ENCODE measurements around the gene ZFYVE28. TPM values are rescaled to one million over a fixed set of nuclear protein-coding genes. Genes with fewer than 3 reads are reported as not detected.
A peak's percentile ranks its signal among the peaks of the same experiment; 100 is the strongest.

ZFYVE28 gene
- total and polyA plus RNA-seq, 5 donors from 2014 or later = 8.5 to 86.4 (median 17.6) TPM

DNA sequence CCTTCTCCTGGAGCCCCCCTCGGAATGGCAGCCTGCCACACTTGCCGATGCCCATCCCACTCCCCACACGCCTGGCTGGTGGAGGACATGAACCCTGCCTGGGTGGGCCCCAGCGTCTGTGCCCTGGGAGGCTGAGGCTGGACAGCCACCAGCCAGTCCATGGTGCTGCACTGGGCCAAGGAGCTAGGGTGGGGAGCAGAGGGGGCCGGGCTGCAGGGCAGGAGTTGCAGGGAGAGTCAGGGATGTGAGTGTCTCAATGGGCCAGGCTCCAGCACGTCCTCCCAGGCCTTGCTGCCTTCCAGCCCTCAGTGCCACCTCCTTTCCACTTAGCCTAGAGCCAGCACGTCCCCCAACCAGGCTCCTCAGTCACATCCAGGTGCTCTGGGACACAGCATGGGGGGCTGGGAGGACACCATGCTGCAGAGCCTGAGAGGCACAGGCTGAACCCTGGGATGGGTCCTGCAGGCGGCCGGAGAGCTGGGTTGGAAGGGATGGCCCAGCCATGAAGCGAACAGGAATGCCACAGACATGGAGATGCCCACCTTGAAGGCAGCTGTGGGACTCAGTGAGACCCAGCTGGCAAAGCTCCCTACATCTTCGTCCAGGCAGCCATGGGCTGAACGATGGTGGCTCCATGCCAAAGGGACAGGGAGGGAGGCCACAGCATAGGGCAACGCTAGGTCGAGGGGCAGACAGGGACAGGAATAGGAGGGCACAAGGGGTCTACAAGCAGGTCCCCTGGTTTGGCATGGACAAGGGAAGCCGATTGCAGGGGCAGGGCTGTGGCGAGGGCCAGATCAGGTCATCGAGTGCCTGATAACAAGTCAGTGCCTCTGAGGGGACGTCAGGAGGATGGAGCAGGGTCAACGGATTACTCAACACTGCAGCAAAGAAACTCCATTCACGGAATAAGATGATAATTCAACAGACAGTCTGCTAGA lies 126.5 kb downstream of the ZFYVE28 start:
- no peaks in the 10 kb centered on the region for H3K27me3 ChIP-seq (ENCODE audit: control insufficient read depth, insufficient read depth, low read length)
- DNase-seq (no peak), ATAC-seq (ENCODE audit: low read depth in 2 of 2) (no peak)
- Mint-ChIP-seq H3K36me3 (no peaks in the 10 kb centered on the region), H3K27ac (peak overlapping the region; percentile 70 to 99 (median 82)), H3K4me1 (peaks cover 8 to 56% (median 20%) of the 10 kb centered on the region in 4 donors), H3K9me3 (peaks cover 0 to 2% (median 0%) of the 10 kb centered on the region in 7 donors), H3K27me3 (peaks cover 5% of the 10 kb centered on the region), H3K4me3 (no peak overlapping the region)
- H3K36me3 ChIP-seq (ENCODE audit: control insufficient read depth, insufficient read depth, low read length) = no peaks in the 10 kb centered on the region
- H3K4me1 ChIP-seq (ENCODE audit: control insufficient read depth, insufficient read depth, low read length, poor library complexity, severe bottlenecking) = peaks cover 30% of the 10 kb centered on the region
- no peak overlapping the region for H3K4me3 ChIP-seq (ENCODE audit: low read depth, low read length)
- H3K27ac ChIP-seq (ENCODE audit: insufficient read depth, low read length, poor library complexity, severe bottlenecking) = peak overlapping the region; percentile 81
- no peaks in the 10 kb centered on the region for H3K9me3 ChIP-seq (ENCODE audit: control insufficient read depth in 2 of 2, low read length in 2 of 2)

DNA sequence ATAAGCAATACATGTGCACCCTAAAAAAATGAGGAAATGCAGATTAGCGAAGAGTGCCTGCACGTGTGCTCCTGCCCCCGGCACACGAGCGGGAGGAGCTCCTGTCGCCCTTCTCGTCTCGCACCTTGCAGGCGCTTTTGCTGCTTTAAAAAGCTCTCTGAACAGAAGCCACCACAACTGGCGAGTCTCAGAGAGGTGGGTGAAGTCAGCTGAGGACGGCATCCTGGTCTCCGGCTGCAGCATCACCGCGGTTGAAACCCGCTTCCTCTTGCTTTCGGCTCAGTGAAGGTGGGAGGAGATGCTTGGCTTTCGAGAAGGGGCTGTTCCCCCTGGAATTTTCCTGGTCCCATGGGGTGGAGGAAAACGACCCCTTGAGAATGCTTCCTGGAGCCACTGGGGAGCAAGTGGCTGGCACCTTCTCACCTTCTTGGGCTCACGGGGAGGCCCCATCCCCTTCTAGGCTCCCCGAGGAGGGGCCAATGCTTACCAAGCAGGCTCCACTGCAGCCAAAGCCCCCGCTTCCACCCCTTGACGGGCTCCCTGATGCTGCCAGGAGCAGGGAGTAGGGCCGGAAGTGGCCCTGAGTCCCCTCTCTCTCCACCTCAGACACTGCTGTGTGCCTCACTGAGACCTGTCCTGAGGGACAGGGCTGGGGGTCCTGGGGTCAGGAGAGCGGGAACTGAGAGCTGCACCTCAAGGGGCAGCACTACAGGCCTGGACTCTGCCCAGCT lies 127.3 kb downstream of the ZFYVE28 start:
- DNase-seq = peak; percentile 39 to 87 (median 80)
- H3K27ac Mint-ChIP-seq = peak overlapping the region; percentile 93 to 99 (median 96)
- Histone ChIP-seq H3K27ac (ENCODE audit: insufficient read depth, low read length, poor library complexity, severe bottlenecking) (peak overlapping the region; percentile 81), H3K36me3 (ENCODE audit: control insufficient read depth, insufficient read depth, low read length) (no peaks in the 10 kb centered on the region), H3K4me1 (ENCODE audit: control insufficient read depth, insufficient read depth, low read length, poor library complexity, severe bottlenecking) (peaks cover 30% of the 10 kb centered on the region), H3K4me3 (ENCODE audit: low read depth, low read length) (peak overlapping the region; percentile 44), H3K9me3 (ENCODE audit: control insufficient read depth in 2 of 2, low read length in 2 of 2) (no peaks in the 10 kb centered on the region), H3K27me3 (ENCODE audit: control insufficient read depth, insufficient read depth, low read length) (no peaks in the 10 kb centered on the region)
- peak overlapping the region; percentile 74 to 90 (median 82) for H3K4me3 Mint-ChIP-seq
- peaks cover 8 to 52% (median 20%) of the 10 kb centered on the region in 4 donors for H3K4me1 Mint-ChIP-seq
- no peaks in the 10 kb centered on the region for H3K36me3 Mint-ChIP-seq
- ATAC-seq (ENCODE audit: low read depth in 2 of 2) = peak; percentile 86 to 95
- H3K27me3 Mint-ChIP-seq = peaks cover 5% of the 10 kb centered on the region
- H3K9me3 Mint-ChIP-seq = peaks cover 0 to 2% (median 0%) of the 10 kb centered on the region in 7 donors

DNA sequence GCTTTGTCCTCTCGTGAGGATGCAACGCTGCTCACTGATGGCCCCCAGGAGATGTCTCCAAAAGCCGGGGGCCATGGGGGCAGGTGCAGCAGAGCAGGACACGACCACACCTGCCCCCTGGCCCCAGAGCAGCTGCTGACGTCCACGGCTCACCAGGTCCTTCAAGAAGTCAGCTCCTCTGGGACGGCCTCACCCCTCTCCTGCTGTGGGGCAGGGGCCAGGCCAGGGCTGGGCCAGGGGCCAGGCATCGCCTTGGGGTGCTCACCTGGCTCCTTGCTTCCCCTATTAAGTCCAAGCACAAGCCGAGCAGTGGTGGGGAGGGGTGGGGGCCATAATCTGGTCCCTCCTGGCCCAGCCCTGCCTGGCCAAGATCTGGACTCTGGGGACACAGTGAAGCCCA lies 128.0 kb downstream of the ZFYVE28 start:
- peaks cover 5% of the 10 kb centered on the region for H3K27me3 Mint-ChIP-seq
- Histone ChIP-seq H3K9me3 (ENCODE audit: control insufficient read depth in 2 of 2, low read length in 2 of 2) (no peaks in the 10 kb centered on the region), H3K4me1 (ENCODE audit: control insufficient read depth, insufficient read depth, low read length, poor library complexity, severe bottlenecking) (peaks cover 33% of the 10 kb centered on the region), H3K27ac (ENCODE audit: insufficient read depth, low read length, poor library complexity, severe bottlenecking) (peak overlapping the region; percentile 81), H3K4me3 (ENCODE audit: low read depth, low read length) (peak overlapping the region; percentile 44), H3K27me3 (ENCODE audit: control insufficient read depth, insufficient read depth, low read length) (no peaks in the 10 kb centered on the region), H3K36me3 (ENCODE audit: control insufficient read depth, insufficient read depth, low read length) (no peaks in the 10 kb centered on the region)
- no peaks in the 10 kb centered on the region for H3K36me3 Mint-ChIP-seq
- peaks cover 5 to 51% (median 20%) of the 10 kb centered on the region in 4 donors for H3K4me1 Mint-ChIP-seq
- no peak for DNase-seq
- H3K9me3 Mint-ChIP-seq = peaks cover 0 to 2% (median 0%) of the 10 kb centered on the region in 7 donors
- peak overlapping the region; percentile 74 to 90 (median 82) for H3K4me3 Mint-ChIP-seq
- H3K27ac Mint-ChIP-seq = peak overlapping the region; percentile 93 to 99 (median 96)
- no peak for ATAC-seq (ENCODE audit: low read depth in 2 of 2)

DNA sequence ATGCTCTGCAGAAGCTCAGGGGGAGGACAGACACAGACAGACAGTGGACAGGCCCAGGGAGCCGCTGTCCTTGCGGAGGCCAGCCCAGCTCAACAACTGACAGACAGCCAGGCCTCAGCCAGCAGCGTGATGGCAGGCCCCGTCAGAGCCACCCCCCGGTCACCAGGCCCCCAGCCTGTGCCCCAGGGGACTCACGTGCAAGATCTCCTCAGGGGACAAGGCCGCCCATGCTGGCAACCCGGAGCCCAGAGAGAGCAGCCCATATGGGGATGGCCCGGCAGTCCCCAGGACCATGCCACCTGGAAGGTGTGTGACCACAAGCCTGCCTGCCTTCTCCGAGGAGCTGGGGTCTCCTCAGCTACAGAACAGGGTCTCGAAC lies 128.5 kb downstream of the ZFYVE28 start:
- Mint-ChIP-seq H3K4me3 (peak overlapping the region in 1 of 4 donors; percentile 64), H3K9me3 (peaks cover 0 to 2% (median 0%) of the 10 kb centered on the region in 7 donors), H3K27ac (peak overlapping the region; percentile 69 to 81 (median 74)), H3K4me1 (peaks cover 3 to 51% (median 21%) of the 10 kb centered on the region in 4 donors), H3K27me3 (peaks cover 8% of the 10 kb centered on the region), H3K36me3 (no peaks in the 10 kb centered on the region)
- Histone ChIP-seq H3K27me3 (ENCODE audit: control insufficient read depth, insufficient read depth, low read length) (no peaks in the 10 kb centered on the region), H3K36me3 (ENCODE audit: control insufficient read depth, insufficient read depth, low read length) (no peaks in the 10 kb centered on the region), H3K4me3 (ENCODE audit: low read depth, low read length) (no peak overlapping the region), H3K27ac (ENCODE audit: insufficient read depth, low read length, poor library complexity, severe bottlenecking) (peak overlapping the region; percentile 81), H3K4me1 (ENCODE audit: control insufficient read depth, insufficient read depth, low read length, poor library complexity, severe bottlenecking) (peaks cover 37% of the 10 kb centered on the region), H3K9me3 (ENCODE audit: control insufficient read depth in 2 of 2, low read length in 2 of 2) (no peaks in the 10 kb centered on the region)
- no peak for DNase-seq
- ATAC-seq (ENCODE audit: low read depth in 2 of 2) = no peak

DNA sequence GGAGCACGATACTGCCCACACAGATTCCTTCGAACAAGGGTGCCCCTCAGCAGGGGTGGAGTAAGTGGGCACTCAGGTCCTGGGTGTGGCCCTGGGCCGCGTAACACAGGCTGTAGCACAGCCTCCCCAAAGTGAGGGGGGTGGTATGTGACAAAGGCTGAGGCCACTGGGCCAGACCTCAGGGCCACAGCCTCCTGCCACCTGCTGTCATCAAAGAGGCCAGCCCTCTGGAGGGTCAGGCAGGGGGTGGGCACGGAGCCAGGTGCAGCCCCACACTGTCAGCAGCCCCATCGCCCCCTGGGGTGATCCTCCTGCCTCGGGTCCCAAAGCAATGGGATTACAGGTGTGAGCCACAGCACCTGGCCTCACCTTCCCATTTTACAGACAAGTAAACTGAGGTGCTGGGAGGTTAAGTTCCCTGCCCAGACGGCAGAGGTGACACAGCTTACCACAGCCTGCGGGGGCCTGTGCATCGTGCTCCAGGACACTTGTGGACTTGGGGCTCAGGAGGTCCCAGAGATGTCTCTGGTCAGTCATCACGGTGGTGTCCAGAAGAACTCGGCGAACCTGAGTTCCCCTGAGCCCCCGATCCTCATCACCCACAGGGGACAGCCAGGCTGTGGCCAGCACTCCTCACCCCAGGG lies 129.0 kb downstream of the ZFYVE28 start:
- Histone ChIP-seq H3K9me3 (ENCODE audit: control insufficient read depth in 2 of 2, low read length in 2 of 2) (no peaks in the 10 kb centered on the region), H3K36me3 (ENCODE audit: control insufficient read depth, insufficient read depth, low read length) (no peaks in the 10 kb centered on the region), H3K27ac (ENCODE audit: insufficient read depth, low read length, poor library complexity, severe bottlenecking) (peak overlapping the region; percentile 81), H3K4me1 (ENCODE audit: control insufficient read depth, insufficient read depth, low read length, poor library complexity, severe bottlenecking) (peaks cover 40% of the 10 kb centered on the region), H3K4me3 (ENCODE audit: low read depth, low read length) (no peak overlapping the region), H3K27me3 (ENCODE audit: control insufficient read depth, insufficient read depth, low read length) (no peaks in the 10 kb centered on the region)
- no peaks in the 10 kb centered on the region for H3K36me3 Mint-ChIP-seq
- peaks cover 0 to 2% (median 0%) of the 10 kb centered on the region in 7 donors for H3K9me3 Mint-ChIP-seq
- peaks cover 8% of the 10 kb centered on the region for H3K27me3 Mint-ChIP-seq
- ATAC-seq (ENCODE audit: low read depth in 2 of 2) (no peak), DNase-seq (no peak)
- peak overlapping the region; percentile 69 to 81 (median 74) for H3K27ac Mint-ChIP-seq
- peaks cover 3 to 53% (median 20%) of the 10 kb centered on the region in 4 donors for H3K4me1 Mint-ChIP-seq
- H3K4me3 Mint-ChIP-seq = peak overlapping the region in 1 of 4 donors; percentile 64

DNA sequence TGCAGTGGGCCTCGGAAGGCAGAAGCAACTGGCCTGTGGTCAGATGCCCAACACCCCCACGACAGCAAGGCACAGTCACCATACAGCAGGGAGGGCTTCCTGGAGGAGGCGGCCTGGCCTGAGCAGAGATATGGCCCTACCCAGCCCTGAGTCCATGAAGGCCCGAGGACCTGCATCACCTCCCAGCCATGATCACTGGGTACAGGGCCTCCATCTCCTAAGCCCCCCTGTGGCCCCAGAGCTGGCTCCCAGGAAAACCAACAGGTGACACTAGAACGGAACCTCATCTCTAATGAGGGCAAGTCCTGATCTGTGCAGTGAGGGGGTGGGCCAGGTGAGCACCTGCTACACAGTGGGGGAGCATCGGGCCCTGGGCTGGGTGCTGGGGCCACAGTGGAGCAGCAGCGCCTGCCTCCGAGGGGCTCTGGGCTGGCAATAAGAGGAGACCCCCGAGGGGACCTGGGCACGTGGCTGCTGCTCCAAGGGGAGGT lies 130.3 kb downstream of the ZFYVE28 start:
- H3K27me3 Mint-ChIP-seq = peaks cover 8% of the 10 kb centered on the region
- Histone ChIP-seq H3K36me3 (ENCODE audit: control insufficient read depth, insufficient read depth, low read length) (no peaks in the 10 kb centered on the region), H3K9me3 (ENCODE audit: control insufficient read depth in 2 of 2, low read length in 2 of 2) (no peaks in the 10 kb centered on the region), H3K27me3 (ENCODE audit: control insufficient read depth, insufficient read depth, low read length) (no peaks in the 10 kb centered on the region), H3K27ac (ENCODE audit: insufficient read depth, low read length, poor library complexity, severe bottlenecking) (no peak overlapping the region), H3K4me1 (ENCODE audit: control insufficient read depth, insufficient read depth, low read length, poor library complexity, severe bottlenecking) (peaks cover 40% of the 10 kb centered on the region), H3K4me3 (ENCODE audit: low read depth, low read length) (no peak overlapping the region)
- peak overlapping the region in 2 of 3 donors; percentile 26 to 80 for H3K27ac Mint-ChIP-seq
- no peaks in the 10 kb centered on the region for H3K9me3 Mint-ChIP-seq
- DNase-seq = no peak
- H3K4me1 Mint-ChIP-seq = peaks cover 6 to 53% (median 14%) of the 10 kb centered on the region in 4 donors
- ATAC-seq (ENCODE audit: low read depth in 2 of 2) = no peak
- peak overlapping the region in 1 of 4 donors; percentile 16 for H3K4me3 Mint-ChIP-seq
- no peaks in the 10 kb centered on the region for H3K36me3 Mint-ChIP-seq

DNA sequence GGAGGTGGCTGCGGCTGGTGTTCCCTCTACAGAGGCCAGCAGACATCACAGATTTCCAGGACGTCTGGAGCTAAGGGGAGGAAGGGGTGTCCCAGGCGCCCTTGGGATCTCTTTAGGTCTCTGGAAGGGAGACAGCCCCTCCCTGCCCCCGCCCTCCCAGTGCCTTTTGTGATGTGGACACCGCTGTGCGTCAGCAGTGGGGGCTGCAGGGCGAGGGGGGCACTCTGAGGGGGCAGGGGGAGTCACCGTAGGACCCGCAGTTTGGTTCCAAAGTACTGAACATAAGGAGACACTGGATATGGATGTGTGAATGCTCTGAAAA lies 130.9 kb downstream of the ZFYVE28 start:
- no peaks in the 10 kb centered on the region for H3K36me3 ChIP-seq (ENCODE audit: control insufficient read depth, insufficient read depth, low read length)
- H3K9me3 ChIP-seq (ENCODE audit: control insufficient read depth in 2 of 2, low read length in 2 of 2) = no peaks in the 10 kb centered on the region
- DNase-seq (no peak), ATAC-seq (ENCODE audit: low read depth in 2 of 2) (no peak)
- Mint-ChIP-seq H3K36me3 (no peaks in the 10 kb centered on the region), H3K4me1 (peaks cover 6 to 51% (median 12%) of the 10 kb centered on the region in 4 donors), H3K27me3 (peaks cover 8% of the 10 kb centered on the region), H3K4me3 (no peak overlapping the region), H3K9me3 (no peaks in the 10 kb centered on the region), H3K27ac (peak overlapping the region in 2 of 3 donors; percentile 60 to 80)
- H3K4me3 ChIP-seq (ENCODE audit: low read depth, low read length) = no peak overlapping the region
- no peak overlapping the region for H3K27ac ChIP-seq (ENCODE audit: insufficient read depth, low read length, poor library complexity, severe bottlenecking)
- H3K27me3 ChIP-seq (ENCODE audit: control insufficient read depth, insufficient read depth, low read length) = no peaks in the 10 kb centered on the region
- H3K4me1 ChIP-seq (ENCODE audit: control insufficient read depth, insufficient read depth, low read length, poor library complexity, severe bottlenecking) = peaks cover 44% of the 10 kb centered on the region

Data from CD4-positive, CD25-positive, alpha-beta regulatory T cell (primary cell).